Measurements from ENCODE around the gene OLIG1.

Gene OLIG1

DNA sequence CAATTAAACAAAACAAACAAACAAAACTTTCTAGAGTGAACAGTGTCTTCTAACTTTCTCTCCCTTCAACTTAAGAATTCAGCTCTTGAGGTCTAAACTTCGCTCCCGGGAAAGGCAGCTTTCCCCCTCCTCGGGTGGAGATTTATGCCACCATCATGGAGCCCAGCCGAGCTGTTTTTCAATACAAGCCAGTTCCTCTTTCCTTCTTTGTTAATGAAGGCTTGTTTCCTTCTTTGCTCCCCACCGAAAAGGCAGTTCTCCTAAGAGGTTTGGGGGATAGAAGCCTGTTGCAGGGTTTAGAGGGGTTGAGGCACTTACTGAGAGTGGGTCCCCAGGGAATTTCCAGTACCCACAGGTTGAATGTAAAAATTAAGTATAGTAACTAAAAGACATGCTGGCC, 26.5 kb downstream of the OLIG1 start:
- Histone ChIP-seq H3K36me3 (ENCODE audit: control insufficient read depth, insufficient read depth, low read length) (no peaks in the 10 kb centered on the region), H3K9ac (ENCODE audit: low read length) (no peak overlapping the region), H3K27me3 (ENCODE audit: control insufficient read depth, insufficient read depth, low read length) (no peaks in the 10 kb centered on the region), H3K27ac (ENCODE audit: low read depth, low read length) (no peak overlapping the region), H3K4me3 (ENCODE audit: low read length) (no peak overlapping the region), H3K4me1 (ENCODE audit: control insufficient read depth, insufficient read depth, low read length) (no peaks in the 10 kb centered on the region)

DNA sequence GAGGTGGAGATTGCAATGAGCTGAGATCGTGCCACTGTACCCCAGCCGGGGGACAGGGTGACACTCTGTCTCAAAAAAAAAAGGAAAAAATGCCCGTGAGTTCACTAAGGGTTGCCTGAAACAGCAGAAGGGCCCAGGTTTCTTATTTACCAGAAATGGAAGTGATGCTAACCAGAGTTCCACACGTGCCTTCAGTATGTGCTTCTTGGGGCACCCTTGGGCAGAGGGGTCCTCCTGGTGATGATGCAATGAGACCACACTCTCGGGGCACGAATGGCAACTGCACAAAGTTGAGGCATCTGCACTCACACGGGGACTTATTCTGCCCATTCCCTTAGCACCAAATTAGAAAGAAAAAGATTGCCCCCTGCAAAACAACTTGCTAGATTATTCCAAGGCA, 29.2 kb downstream of the OLIG1 start:
- Histone ChIP-seq H3K4me1 (ENCODE audit: control insufficient read depth, insufficient read depth, low read length) (no peaks in the 10 kb centered on the region), H3K27ac (ENCODE audit: low read depth, low read length) (no peak overlapping the region), H3K9ac (ENCODE audit: low read length) (no peak overlapping the region), H3K36me3 (ENCODE audit: control insufficient read depth, insufficient read depth, low read length) (no peaks in the 10 kb centered on the region), H3K27me3 (ENCODE audit: control insufficient read depth, insufficient read depth, low read length) (no peaks in the 10 kb centered on the region), H3K4me3 (ENCODE audit: low read length) (no peak overlapping the region)

DNA sequence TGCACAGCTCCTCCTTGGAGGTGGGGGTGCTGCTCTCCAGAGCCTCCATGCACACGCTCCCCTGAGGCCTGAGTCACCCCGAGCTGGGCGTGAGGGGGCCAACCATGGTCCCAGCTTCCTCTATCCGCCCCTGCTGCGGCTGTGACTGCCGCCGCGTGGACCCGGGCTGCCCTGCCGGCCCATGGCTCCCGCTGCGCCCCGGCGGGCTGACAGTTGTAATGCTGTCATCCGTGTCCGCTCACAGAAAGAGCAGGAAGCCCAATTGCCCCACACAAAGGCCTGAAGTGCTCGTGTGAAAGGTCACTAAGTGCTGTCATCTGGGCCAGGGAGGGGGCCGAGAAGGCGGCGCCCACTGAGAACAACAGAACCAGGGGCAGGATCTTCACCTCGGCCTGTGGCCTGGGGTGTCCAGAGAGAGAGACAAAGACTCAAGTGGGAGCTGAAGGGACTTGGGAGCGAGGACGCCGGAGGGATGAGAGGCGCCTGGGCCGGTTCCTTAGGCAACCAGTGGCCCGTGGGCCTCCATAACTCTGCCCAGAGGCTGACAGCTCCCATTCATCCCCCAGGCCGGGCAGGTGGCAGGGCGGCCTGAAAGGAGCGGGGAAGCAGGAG, 31.5 kb downstream of the OLIG1 start:
- no peaks in the 10 kb centered on the region for H3K36me3 ChIP-seq (ENCODE audit: control insufficient read depth, insufficient read depth, low read length)
- H3K27me3 ChIP-seq (ENCODE audit: control insufficient read depth, insufficient read depth, low read length) = no peaks in the 10 kb centered on the region
- H3K4me3 ChIP-seq (ENCODE audit: low read length) = no peak overlapping the region
- no peaks in the 10 kb centered on the region for H3K4me1 ChIP-seq (ENCODE audit: control insufficient read depth, insufficient read depth, low read length)
- H3K27ac ChIP-seq (ENCODE audit: low read depth, low read length) = no peak overlapping the region
- no peak overlapping the region for H3K9ac ChIP-seq (ENCODE audit: low read length)

GRCh38 chr21:33105088-33105487, 35.1 kb downstream of the OLIG1 start:
- Histone ChIP-seq H3K27ac (ENCODE audit: low read depth, low read length) (no peak overlapping the region), H3K4me1 (ENCODE audit: control insufficient read depth, insufficient read depth, low read length) (no peaks in the 10 kb centered on the region), H3K27me3 (ENCODE audit: control insufficient read depth, insufficient read depth, low read length) (peaks cover 3% of the 10 kb centered on the region), H3K4me3 (ENCODE audit: low read length) (no peak overlapping the region), H3K36me3 (ENCODE audit: control insufficient read depth, insufficient read depth, low read length) (no peaks in the 10 kb centered on the region), H3K9ac (ENCODE audit: low read length) (no peak overlapping the region)

DNA sequence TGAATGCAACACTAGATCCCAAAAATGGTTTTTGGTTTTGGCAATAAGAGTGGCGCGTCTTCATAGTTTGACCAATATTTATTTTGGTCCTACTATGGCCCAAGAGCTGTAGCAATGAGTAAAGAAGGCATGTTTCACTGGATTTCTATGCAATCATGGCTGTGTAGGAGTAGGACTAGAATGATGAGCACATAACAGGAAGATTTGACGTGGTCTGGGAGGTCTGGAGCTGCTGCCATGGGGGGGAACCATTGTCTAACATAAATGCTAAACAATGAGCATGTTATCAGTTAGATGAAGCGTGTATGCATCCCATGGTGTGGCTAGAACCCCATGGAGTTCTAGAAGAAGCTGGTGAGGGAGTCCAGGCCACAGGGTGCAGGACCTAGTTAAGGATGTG, 38.3 kb downstream of the OLIG1 start:
- H3K27me3 ChIP-seq (ENCODE audit: control insufficient read depth, insufficient read depth, low read length) = peaks cover 12% of the 10 kb centered on the region
- H3K27ac ChIP-seq (ENCODE audit: low read depth, low read length) = no peak overlapping the region

GRCh38 chr21:33109574-33110339, 39.8 kb downstream of the OLIG1 start:
- Histone ChIP-seq H3K27ac (ENCODE audit: low read depth, low read length) (no peak overlapping the region), H3K9ac (ENCODE audit: low read length) (no peak overlapping the region), H3K27me3 (ENCODE audit: control insufficient read depth, insufficient read depth, low read length) (peaks cover 14% of the 10 kb centered on the region), H3K4me3 (ENCODE audit: low read length) (no peak overlapping the region), H3K4me1 (ENCODE audit: control insufficient read depth, insufficient read depth, low read length) (no peaks in the 10 kb centered on the region), H3K36me3 (ENCODE audit: control insufficient read depth, insufficient read depth, low read length) (no peaks in the 10 kb centered on the region)

More for the DNA sequence above, 38.3 kb downstream of the OLIG1 start:
- no peak overlapping the region for H3K4me3 ChIP-seq (ENCODE audit: low read length)
- H3K4me1 ChIP-seq (ENCODE audit: control insufficient read depth, insufficient read depth, low read length) = no peaks in the 10 kb centered on the region
- H3K36me3 ChIP-seq (ENCODE audit: control insufficient read depth, insufficient read depth, low read length) = no peaks in the 10 kb centered on the region
- no peak overlapping the region for H3K9ac ChIP-seq (ENCODE audit: low read length)

GRCh38 chr21:33110340-33110715, 40.4 kb downstream of the OLIG1 start:
- Histone ChIP-seq H3K27ac (ENCODE audit: low read depth, low read length) (no peak overlapping the region), H3K36me3 (ENCODE audit: control insufficient read depth, insufficient read depth, low read length) (no peaks in the 10 kb centered on the region), H3K27me3 (ENCODE audit: control insufficient read depth, insufficient read depth, low read length) (peaks cover 14% of the 10 kb centered on the region), H3K9ac (ENCODE audit: low read length) (no peak overlapping the region), H3K4me1 (ENCODE audit: control insufficient read depth, insufficient read depth, low read length) (no peaks in the 10 kb centered on the region), H3K4me3 (ENCODE audit: low read length) (no peak overlapping the region)

GRCh38 chr21:33111577-33111976, 41.6 kb downstream of the OLIG1 start:
- Histone ChIP-seq H3K36me3 (ENCODE audit: control insufficient read depth, insufficient read depth, low read length) (no peaks in the 10 kb centered on the region), H3K9ac (ENCODE audit: low read length) (no peak overlapping the region), H3K4me3 (ENCODE audit: low read length) (no peak overlapping the region), H3K27me3 (ENCODE audit: control insufficient read depth, insufficient read depth, low read length) (peaks cover 14% of the 10 kb centered on the region), H3K27ac (ENCODE audit: low read depth, low read length) (no peak overlapping the region), H3K4me1 (ENCODE audit: control insufficient read depth, insufficient read depth, low read length) (no peaks in the 10 kb centered on the region)

DNA sequence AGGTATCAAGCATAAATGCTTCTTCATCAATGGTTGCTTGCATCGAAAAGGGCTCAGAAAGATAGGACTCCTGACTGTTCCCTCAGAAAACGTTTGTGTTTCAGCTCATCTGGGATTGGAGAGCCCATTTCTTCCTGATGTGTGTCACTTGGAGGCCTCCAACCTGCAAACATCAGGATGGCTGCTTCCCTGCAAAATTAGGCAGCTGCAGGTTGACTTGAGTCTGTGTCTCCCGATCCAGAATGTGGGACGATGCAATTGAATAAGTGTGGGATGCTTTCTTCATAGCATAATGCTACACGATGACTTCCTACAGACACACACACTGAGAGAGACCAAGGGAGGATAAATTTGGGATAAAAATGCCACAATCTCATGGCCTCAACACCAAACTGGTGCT, 42.2 kb downstream of the OLIG1 start:
- Histone ChIP-seq H3K4me1 (ENCODE audit: control insufficient read depth, insufficient read depth, low read length) (no peaks in the 10 kb centered on the region), H3K27me3 (ENCODE audit: control insufficient read depth, insufficient read depth, low read length) (peaks cover 14% of the 10 kb centered on the region), H3K9ac (ENCODE audit: low read length) (no peak overlapping the region)

GRCh38 chr21:33112681-33113080, 42.7 kb downstream of the OLIG1 start:
- no peak overlapping the region for H3K4me3 ChIP-seq (ENCODE audit: low read length)
- no peaks in the 10 kb centered on the region for H3K36me3 ChIP-seq (ENCODE audit: control insufficient read depth, insufficient read depth, low read length)
- no peaks in the 10 kb centered on the region for H3K4me1 ChIP-seq (ENCODE audit: control insufficient read depth, insufficient read depth, low read length)
- no peak overlapping the region for H3K9ac ChIP-seq (ENCODE audit: low read length)
- H3K27ac ChIP-seq (ENCODE audit: low read depth, low read length) = no peak overlapping the region
- H3K27me3 ChIP-seq (ENCODE audit: control insufficient read depth, insufficient read depth, low read length) = peaks cover 14% of the 10 kb centered on the region

More for the DNA sequence above, 42.2 kb downstream of the OLIG1 start:
- no peaks in the 10 kb centered on the region for H3K36me3 ChIP-seq (ENCODE audit: control insufficient read depth, insufficient read depth, low read length)
- no peak overlapping the region for H3K4me3 ChIP-seq (ENCODE audit: low read length)
- H3K27ac ChIP-seq (ENCODE audit: low read depth, low read length) = no peak overlapping the region

GRCh38 chr21:33113131-33113530, 43.2 kb downstream of the OLIG1 start:
- Histone ChIP-seq H3K36me3 (ENCODE audit: control insufficient read depth, insufficient read depth, low read length) (no peaks in the 10 kb centered on the region), H3K27me3 (ENCODE audit: control insufficient read depth, insufficient read depth, low read length) (peaks cover 14% of the 10 kb centered on the region), H3K9ac (ENCODE audit: low read length) (no peak overlapping the region), H3K4me3 (ENCODE audit: low read length) (no peak overlapping the region), H3K27ac (ENCODE audit: low read depth, low read length) (no peak overlapping the region), H3K4me1 (ENCODE audit: control insufficient read depth, insufficient read depth, low read length) (no peaks in the 10 kb centered on the region)

DNA sequence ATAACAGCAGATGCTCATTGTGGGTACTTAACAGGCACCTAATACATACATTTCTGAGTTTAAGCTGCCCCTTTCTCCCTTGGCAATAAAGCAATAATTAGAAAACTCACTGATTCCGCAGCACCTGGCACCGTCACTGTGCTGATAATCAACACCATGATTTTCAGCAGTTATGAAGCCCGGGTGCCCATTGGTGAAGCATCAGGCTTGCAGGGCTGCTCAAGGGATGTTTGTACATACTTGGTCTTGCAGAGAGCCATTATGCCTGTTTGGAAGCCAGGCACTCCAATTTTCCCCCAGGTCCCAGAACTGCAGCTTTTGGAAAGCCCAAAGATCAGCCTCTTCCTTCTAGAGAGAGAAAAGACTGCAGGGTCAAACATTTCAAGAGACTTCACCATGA, 44.3 kb downstream of the OLIG1 start:
- no peaks in the 10 kb centered on the region for H3K4me1 ChIP-seq (ENCODE audit: control insufficient read depth, insufficient read depth, low read length)
- no peak overlapping the region for H3K4me3 ChIP-seq (ENCODE audit: low read length)
- no peak overlapping the region for H3K27ac ChIP-seq (ENCODE audit: low read depth, low read length)
- H3K27me3 ChIP-seq (ENCODE audit: control insufficient read depth, insufficient read depth, low read length) = peaks cover 12% of the 10 kb centered on the region
- H3K36me3 ChIP-seq (ENCODE audit: control insufficient read depth, insufficient read depth, low read length) = no peaks in the 10 kb centered on the region
- H3K9ac ChIP-seq (ENCODE audit: low read length) = no peak overlapping the region

All from rectal smooth muscle tissue (tissue), 1 donor.